Measurements from ENCODE around the gene CDH4. TPM values are rescaled to one million over a fixed set of nuclear protein-coding genes. Genes with fewer than 3 reads are reported as not detected.

The CDH4 gene
- polyA plus RNA-seq, 1 donor (not counting 4 experiments of a cell fraction or from before 2014, with no cell fraction given) = 2.2 TPM

DNA sequence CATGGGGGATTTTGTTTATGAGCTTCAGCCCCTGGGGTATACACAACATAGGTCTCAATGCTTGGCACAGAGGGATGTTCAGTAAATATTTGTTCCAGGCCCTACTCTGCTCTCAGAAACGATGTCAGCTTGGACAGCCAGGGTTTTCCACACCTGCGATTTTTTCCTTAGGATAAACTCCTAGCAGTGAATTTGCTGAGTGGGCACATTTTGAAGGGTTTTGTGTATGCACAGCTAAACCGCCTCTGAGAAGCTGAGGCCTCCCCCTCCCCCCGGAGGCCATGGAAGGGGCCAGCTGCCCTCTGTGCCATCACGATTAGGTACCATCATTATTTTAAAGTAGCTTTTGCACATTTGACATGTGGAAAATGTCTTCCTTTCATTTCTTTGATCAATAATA, 614.1 kb downstream of the CDH4 start:
- FAIRE-seq (no peak), DNase-seq (ENCODE audit: low read depth, low spot score) (no peak)
- Histone ChIP-seq H3K4me1 (ENCODE audit: control insufficient read depth, extremely low read depth, insufficient read depth, low read length) (no peaks in the 10 kb centered on the region), H3K4me3 (ENCODE audit: control insufficient read depth in 2 of 3, extremely low read depth in 1 of 3, insufficient read depth in 2 of 3, low read depth in 1 of 3, low read length in 3 of 3) (no peak overlapping the region), H2AFZ (ENCODE audit: control insufficient read depth, low read length) (no peak overlapping the region), H3K9me3 (ENCODE audit: control insufficient read depth, low read depth, low read length) (no peaks in the 10 kb centered on the region), H3K9ac (ENCODE audit: control insufficient read depth, extremely low read depth, insufficient read depth, low read length) (no peak overlapping the region), H3K36me3 (ENCODE audit: control insufficient read depth in 2 of 2, extremely low read depth in 1 of 2, insufficient read depth in 2 of 2, low read length in 2 of 2) (no peaks in the 10 kb centered on the region), H3K9me1 (ENCODE audit: control insufficient read depth, extremely low read depth, insufficient read depth, low read length) (no peaks in the 10 kb centered on the region), H3K79me2 (ENCODE audit: control insufficient read depth, insufficient read depth, low read length) (no peaks in the 10 kb centered on the region), H3K27ac (ENCODE audit: control insufficient read depth, insufficient read depth, low read length) (no peak overlapping the region), H3K4me2 (ENCODE audit: control insufficient read depth, extremely low read depth, insufficient read depth, low read depth, low read length) (no peak overlapping the region), H3K27me3 (ENCODE audit: control insufficient read depth, extremely low read depth, insufficient read depth, low read length) (peaks cover 20% of the 10 kb centered on the region), H4K20me1 (ENCODE audit: control insufficient read depth, extremely low read depth, insufficient read depth, low read length) (no peaks in the 10 kb centered on the region)
- TF ChIP-seq, protein P1, sequence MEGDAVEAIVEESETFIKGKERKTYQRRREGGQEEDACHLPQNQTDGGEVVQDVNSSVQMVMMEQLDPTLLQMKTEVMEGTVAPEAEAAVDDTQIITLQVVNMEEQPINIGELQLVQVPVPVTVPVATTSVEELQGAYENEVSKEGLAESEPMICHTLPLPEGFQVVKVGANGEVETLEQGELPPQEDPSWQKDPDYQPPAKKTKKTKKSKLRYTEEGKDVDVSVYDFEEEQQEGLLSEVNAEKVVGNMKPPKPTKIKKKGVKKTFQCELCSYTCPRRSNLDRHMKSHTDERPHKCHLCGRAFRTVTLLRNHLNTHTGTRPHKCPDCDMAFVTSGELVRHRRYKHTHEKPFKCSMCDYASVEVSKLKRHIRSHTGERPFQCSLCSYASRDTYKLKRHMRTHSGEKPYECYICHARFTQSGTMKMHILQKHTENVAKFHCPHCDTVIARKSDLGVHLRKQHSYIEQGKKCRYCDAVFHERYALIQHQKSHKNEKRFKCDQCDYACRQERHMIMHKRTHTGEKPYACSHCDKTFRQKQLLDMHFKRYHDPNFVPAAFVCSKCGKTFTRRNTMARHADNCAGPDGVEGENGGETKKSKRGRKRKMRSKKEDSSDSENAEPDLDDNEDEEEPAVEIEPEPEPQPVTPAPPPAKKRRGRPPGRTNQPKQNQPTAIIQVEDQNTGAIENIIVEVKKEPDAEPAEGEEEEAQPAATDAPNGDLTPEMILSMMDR (optimal IDR thresholded peaks at IDR 0.05 in 1 of 3, IDR thresholded peaks at IDR 0.05 in 1 of 3, conservative IDR thresholded peaks at IDR 0.05 in 1 of 3; ENCODE audit: extremely low read depth in 1 of 3, insufficient read depth in 2 of 3, low read length in 3 of 3) = no peak
- no peak for TF ChIP-seq EZH2 (IDR thresholded peaks at IDR 0.05; ENCODE audit: low read length)
- dilution Hi-C loops (cut with MboI; ENCODE audit: extremely low pct_ligation_motif_present, low sequenced_read_pairs) = no loop called here

- H3K4me2 ChIP-seq (ENCODE audit: control insufficient read depth, extremely low read depth, insufficient read depth, low read depth, low read length) = no peak overlapping the region
- no peaks in the 10 kb centered on the region for H4K20me1 ChIP-seq (ENCODE audit: control insufficient read depth, extremely low read depth, insufficient read depth, low read length)
- DNase-seq (ENCODE audit: low read depth, low spot score) = no peak
- H3K9me1 ChIP-seq (ENCODE audit: control insufficient read depth, extremely low read depth, insufficient read depth, low read length) = no peaks in the 10 kb centered on the region
- no peak for TF ChIP-seq EZH2 (IDR thresholded peaks at IDR 0.05; ENCODE audit: low read length)
- TF ChIP-seq, protein P1 (optimal IDR thresholded peaks at IDR 0.05 in 1 of 3, IDR thresholded peaks at IDR 0.05 in 1 of 3, conservative IDR thresholded peaks at IDR 0.05 in 1 of 3; ENCODE audit: extremely low read depth in 1 of 3, insufficient read depth in 2 of 3, low read length in 3 of 3) = no peak
- H3K27ac ChIP-seq (ENCODE audit: control insufficient read depth, insufficient read depth, low read length) = no peak overlapping the region
- H3K9ac ChIP-seq (ENCODE audit: control insufficient read depth, extremely low read depth, insufficient read depth, low read length) = no peak overlapping the region
- dilution Hi-C loops (cut with MboI; ENCODE audit: extremely low pct_ligation_motif_present, low sequenced_read_pairs) = no loop called here
- H2AFZ ChIP-seq (ENCODE audit: control insufficient read depth, low read length) = no peak overlapping the region
- no peak for FAIRE-seq
- no peaks in the 10 kb centered on the region for H3K79me2 ChIP-seq (ENCODE audit: control insufficient read depth, insufficient read depth, low read length)
- no peaks in the 10 kb centered on the region for H3K4me1 ChIP-seq (ENCODE audit: control insufficient read depth, extremely low read depth, insufficient read depth, low read length)
- H3K36me3 ChIP-seq (ENCODE audit: control insufficient read depth in 2 of 2, extremely low read depth in 1 of 2, insufficient read depth in 2 of 2, low read length in 2 of 2) = no peaks in the 10 kb centered on the region
- H3K4me3 ChIP-seq (ENCODE audit: control insufficient read depth in 2 of 3, extremely low read depth in 1 of 3, insufficient read depth in 2 of 3, low read depth in 1 of 3, low read length in 3 of 3) = no peak overlapping the region
- H3K27me3 ChIP-seq (ENCODE audit: control insufficient read depth, extremely low read depth, insufficient read depth, low read length) = peaks cover 24% of the 10 kb centered on the region
- H3K9me3 ChIP-seq (ENCODE audit: control insufficient read depth, low read depth, low read length) = peaks cover 4% of the 10 kb centered on the region
Observed at GRCh38 chr20:61868006-61868405, 615.9 kb downstream of the CDH4 start.

Measured in keratinocyte (primary cell).